HepG2 (cell line): ENCODE data around the gene EGFL8. TPM values are rescaled to one million over a fixed set of nuclear protein-coding genes. Genes with fewer than 3 reads are reported as not detected.

ENCODE experiments used
- ATF7 ChIP-seq, 2 experiments: fragments of 450-650 bp in 1 of 2; sonication (generic) in 1 of 2; formaldehyde crosslinking in 1 of 2; IDR thresholded peaks; 2 replicates each; pipeline versions ENCODE4 v1.4.0 to v1.6.1; 2016 to 2020; ENCODE audit warnings: antibody characterized with exemption in 1 of 2, mild to moderate bottlenecking in 1 of 2, missing genetic modification reagents in 1 of 2
- CHD2 ChIP-seq: IDR thresholded peaks from 2 replicates; pipeline ENCODE4 v1.6.1; 2011; ENCODE audit warnings: low read depth, low read length, improper control_type of control experiment
- CHD4 ChIP-seq: fragments of 200-600 bp; sonication (generic); IDR thresholded peaks from 2 replicates; pipeline ENCODE4 v1.7.0; 2017; ENCODE audit warnings: mild to moderate bottlenecking, low read length, borderline replicate concordance
- CSRNP1 ChIP-seq: sonication (generic); formaldehyde crosslinking; IDR thresholded peaks from 2 replicates; pipeline ENCODE4 v1.8.1; 2023; ENCODE audit warnings: mild to moderate bottlenecking, missing genetic modification reagents
- DRAP1 ChIP-seq: IDR thresholded peaks from 2 replicates; pipeline ENCODE4 v1.6.1; 2016; ENCODE audit warnings: missing genetic modification reagents, missing compliant biosample characterization
- E2F5 ChIP-seq: sonication (generic); formaldehyde crosslinking; conservative IDR thresholded peaks from 2 replicates; pipeline ENCODE4 v1.4.0; 2020; ENCODE audit warnings: missing genetic modification reagents
- ESRRA ChIP-seq: sonication (generic); formaldehyde crosslinking; IDR thresholded peaks from 2 replicates; pipeline ENCODE4 v1.5.1; 2020; ENCODE audit warnings: mild to moderate bottlenecking, low read depth, missing genetic modification reagents
- HINFP ChIP-seq: sonication (generic); formaldehyde crosslinking; IDR thresholded peaks from 2 replicates; pipeline ENCODE4 v1.4.0; 2020; ENCODE audit warnings: low read depth, mild to moderate bottlenecking, missing genetic modification reagents
- PHF8 ChIP-seq: sonication (generic); formaldehyde crosslinking; IDR thresholded peaks from 2 replicates; pipeline ENCODE4 v1.5.0; 2020; ENCODE audit warnings: missing genetic modification reagents
- PLRG1 ChIP-seq: fragments of 450-650 bp; conservative IDR thresholded peaks from 2 replicates; pipeline ENCODE4 v1.6.1; 2016
- PRPF4 ChIP-seq: fragments of 200-400 bp; formaldehyde crosslinking; IDR thresholded peaks from 2 replicates; pipeline ENCODE4 v1.6.1; 2016; ENCODE audit warnings: low read length, low read depth; ENCODE audit not compliant: poor library complexity, severe bottlenecking
- SALL1 ChIP-seq: sonication (generic); formaldehyde crosslinking; IDR thresholded peaks from 2 replicates; pipeline ENCODE4 v1.8.0; 2022; ENCODE audit warnings: mild to moderate bottlenecking, missing genetic modification reagents
- SNAPC5 ChIP-seq: sonication (generic); formaldehyde crosslinking; IDR thresholded peaks from 2 replicates; pipeline ENCODE4 v1.8.1; 2023; ENCODE audit warnings: mild to moderate bottlenecking, missing genetic modification reagents, borderline replicate concordance
- SP1 ChIP-seq, 2 experiments: fragments of 450-650 bp in 1 of 2; sonication (generic) in 1 of 2; formaldehyde crosslinking in 1 of 2; IDR thresholded peaks; 2 replicates each; pipeline versions ENCODE4 v1.4.0 to v1.6.1; 2016 to 2020; ENCODE audit warnings: missing genetic modification reagents in 1 of 2
- SUZ12 ChIP-seq: fragments of 150-350 bp; IDR thresholded peaks from 2 replicates; pipeline ENCODE4 v1.6.1; 2014; ENCODE audit warnings: low read depth, low read length
- TCF7 ChIP-seq: sonication (generic); IDR thresholded peaks from 2 replicates; pipeline ENCODE4 v1.6.1; 2016; ENCODE audit warnings: antibody characterized with exemption, low read depth
- U2AF1 ChIP-seq: fragments of 200-400 bp; formaldehyde crosslinking; optimal IDR thresholded peaks from 2 replicates; pipeline ENCODE3; 2017; ENCODE audit warnings: mild to moderate bottlenecking, low read depth, low read length
- ZFYVE20 ChIP-seq: sonication (generic); formaldehyde crosslinking; IDR thresholded peaks from 2 replicates; pipeline ENCODE4 v1.8.0; 2023; ENCODE audit warnings: low read depth, mild to moderate bottlenecking, moderate library complexity, missing genetic modification reagents, borderline replicate concordance
- ZNF512B ChIP-seq: sonication (generic); formaldehyde crosslinking; IDR thresholded peaks from 2 replicates; pipeline ENCODE4 v1.5.1; 2020; ENCODE audit warnings: missing genetic modification reagents, mild to moderate bottlenecking, borderline replicate concordance
- ZNF543 ChIP-seq: sonication (generic); formaldehyde crosslinking; IDR thresholded peaks from 2 replicates; pipeline ENCODE4 v1.4.0; 2020; ENCODE audit warnings: mild to moderate bottlenecking, missing genetic modification reagents
- ZNF652 ChIP-seq: IDR thresholded peaks from 2 replicates; pipeline ENCODE4 v1.6.1; 2016; ENCODE audit warnings: low read depth, borderline replicate concordance
- ZNF75D ChIP-seq: sonication (generic); formaldehyde crosslinking; IDR thresholded peaks from 2 replicates; pipeline ENCODE4 v1.8.1; 2023; ENCODE audit warnings: missing genetic modification reagents, mild to moderate bottlenecking, borderline replicate concordance
- ZNF773 ChIP-seq: sonication (generic); formaldehyde crosslinking; IDR thresholded peaks from 2 replicates; pipeline ENCODE4 v1.4.0; 2020; ENCODE audit warnings: missing genetic modification reagents, borderline replicate concordance
- polyA plus RNA-seq, 8 experiments: library from polyadenylated mRNA; depleted of rRNA in 3 of 8; stranded (reverse) in 7 of 8; unstranded in 1 of 8; fragments of >200 nt; fragmentation: Illumina TruSeq in 4 of 8; extraction: Trizol in 4 of 8; gene quantifications; 2 replicates each; pipeline versions ENCODE4 v1.2.1 to v1.2.3, GENCODE V29; 2011 to 2016; ENCODE audit warnings: low read depth in 4 of 8, missing spikeins in 1 of 8, mixed read lengths in 1 of 8; ENCODE audit not compliant: insufficient read depth in 1 of 8
- total RNA-seq, 5 experiments: library from RNA; depleted of rRNA; stranded (reverse); fragments of >200 nt; fragmentation: Illumina TruSeq; extraction: Trizol; gene quantifications; 2 replicates each; pipeline ENCODE4 v1.2.3, GENCODE V29; 2016; ENCODE audit warnings: low read depth in 1 of 5

EGFL8 gene
- total and polyA plus RNA-seq, 2 of the 13 experiments (the other 11 are each of a cell fraction or from before 2014, with no cell fraction given): 10.0 to 11.5 TPM

- TF ChIP-seq SALL1 (no peak), TCF7 (no peak), ZNF543 (CRISPR knock-in tag) (no peak), ZFYVE20 (CRISPR knock-in tag) (no peak), CSRNP1 (CRISPR knock-in tag) (no peak), SNAPC5 (CRISPR knock-in tag) (no peak), ZNF512B (CRISPR knock-in tag) (no peak), ATF7 (IDR thresholded peaks at IDR 0.05) (no peak), ATF7 (CRISPR knock-in tag; IDR thresholded peaks at IDR 0.05) (no peak), E2F5 (no peak), CHD2 (no peak), CHD4 (no peak), ZNF773 (CRISPR knock-in tag) (no peak), SP1 (IDR thresholded peaks at IDR 0.05) (no peak), SP1 (CRISPR knock-in tag; IDR thresholded peaks at IDR 0.05) (no peak), ESRRA (CRISPR knock-in tag) (no peak), ZNF75D (CRISPR knock-in tag) (no peak), DRAP1 (CRISPR knock-in tag) (peak; percentile 61; the same call in 1 of the 2 replicates), PLRG1 (no peak), HINFP (CRISPR knock-in tag) (no peak), PRPF4 (no peak), U2AF1 (no peak), PHF8 (CRISPR knock-in tag) (no peak), ZNF652 (CRISPR knock-in tag) (no peak), SUZ12 (no peak)
These were observed 12.2 kb downstream of the EGFL8 start (continued) for GRCh38 chr6:32176476-32177182.
